HTR-8/SVneo (cell line): ENCODE measurements around the gene ZNF423.

Source experiments
- DNase-seq: peaks from one replicate; pipeline ENCODE4 v3.0.0; 2011; ENCODE audit warnings: low spot score, mixed read lengths; ENCODE audit not compliant: insufficient read length
- FAIRE-seq: peaks from 2 replicates; lab custom pipeline; 2011; peaks lifted over from hg19 to GRCh38; lab: Jason Lieb, UNC

The ZNF423 gene

GRCh38 chr16:49850558-49851467, 5.1 kb downstream of the ZNF423 start:
- DNase-seq (no peak), FAIRE-seq (no peak)

GRCh38 chr16:49849754-49850108, 6.2 kb downstream of the ZNF423 start:
- FAIRE-seq, result no peak
- DNase-seq, result no peak

- FAIRE-seq (no peak), DNase-seq (no peak)
Measured at GRCh38 chr16:49849037-49849753, 6.7 kb downstream of the ZNF423 start.

DNA sequence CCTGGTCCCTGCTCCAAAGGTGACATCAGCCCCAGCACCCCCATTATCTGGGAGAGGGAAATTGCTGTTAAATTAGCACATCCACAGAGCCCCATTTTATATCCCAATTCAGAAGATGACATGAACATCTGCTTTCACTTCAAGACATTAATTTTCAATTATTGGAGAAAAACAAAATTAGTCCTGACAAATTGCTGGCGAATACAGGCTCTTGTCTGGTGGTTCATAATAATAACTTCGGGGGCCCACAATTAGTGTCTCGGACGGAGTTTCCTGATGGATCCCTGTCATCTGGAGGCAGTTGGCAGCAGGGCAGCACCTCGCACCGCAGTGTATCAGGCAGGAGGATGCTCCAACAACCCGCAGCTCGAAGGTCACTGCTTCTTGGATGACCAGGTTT, 7.4 kb downstream of the ZNF423 start:
- no peak for FAIRE-seq
- DNase-seq, result no peak

DNA sequence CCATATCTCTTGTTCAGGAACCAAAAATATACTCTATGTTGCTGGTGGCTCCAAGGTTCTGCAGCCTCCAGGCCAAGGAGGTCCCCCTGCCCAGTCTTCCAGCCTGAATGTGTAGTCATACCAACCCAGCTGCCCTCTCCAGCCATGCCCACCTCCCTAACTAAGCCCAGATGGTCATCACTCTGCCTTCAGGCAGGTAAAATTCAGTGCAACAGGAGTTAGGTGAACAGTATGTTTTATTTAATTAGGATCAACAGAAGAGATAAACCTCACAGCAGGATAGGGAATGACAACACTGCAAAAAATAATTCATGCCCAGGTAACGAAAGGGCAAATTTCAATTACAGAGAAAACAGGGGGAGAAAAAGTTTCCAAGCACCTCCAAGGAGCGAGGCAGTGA, 9.1 kb downstream of the ZNF423 start:
- FAIRE-seq, result no peak
- no peak for DNase-seq

GRCh38 chr16:49844359-49844758, 11.6 kb downstream of the ZNF423 start:
- no peak for DNase-seq
- no peak for FAIRE-seq

DNA sequence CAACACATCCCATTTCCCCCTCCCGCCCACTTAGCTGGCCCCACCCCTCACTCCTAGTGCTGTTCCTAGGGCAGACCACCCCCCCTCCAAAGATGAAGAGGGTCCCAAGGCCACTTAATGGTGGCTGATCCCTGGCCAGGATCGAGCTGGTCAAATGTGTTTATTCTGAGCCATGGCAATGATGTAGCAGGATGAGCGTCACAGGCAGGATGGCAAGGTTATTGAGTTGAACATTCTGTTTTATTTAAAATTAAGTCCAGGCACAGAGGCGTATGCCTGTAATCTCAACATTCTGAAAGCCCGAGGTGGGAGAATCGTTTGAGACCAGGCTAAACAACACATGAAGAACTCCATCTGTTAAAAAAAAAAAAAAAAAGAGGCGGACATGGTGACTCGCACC, 12.2 kb downstream of the ZNF423 start:
- no peak for DNase-seq
- no peak for FAIRE-seq

GRCh38 chr16:49842972-49843371, 12.9 kb downstream of the ZNF423 start:
- no peak for FAIRE-seq
- no peak for DNase-seq

DNA sequence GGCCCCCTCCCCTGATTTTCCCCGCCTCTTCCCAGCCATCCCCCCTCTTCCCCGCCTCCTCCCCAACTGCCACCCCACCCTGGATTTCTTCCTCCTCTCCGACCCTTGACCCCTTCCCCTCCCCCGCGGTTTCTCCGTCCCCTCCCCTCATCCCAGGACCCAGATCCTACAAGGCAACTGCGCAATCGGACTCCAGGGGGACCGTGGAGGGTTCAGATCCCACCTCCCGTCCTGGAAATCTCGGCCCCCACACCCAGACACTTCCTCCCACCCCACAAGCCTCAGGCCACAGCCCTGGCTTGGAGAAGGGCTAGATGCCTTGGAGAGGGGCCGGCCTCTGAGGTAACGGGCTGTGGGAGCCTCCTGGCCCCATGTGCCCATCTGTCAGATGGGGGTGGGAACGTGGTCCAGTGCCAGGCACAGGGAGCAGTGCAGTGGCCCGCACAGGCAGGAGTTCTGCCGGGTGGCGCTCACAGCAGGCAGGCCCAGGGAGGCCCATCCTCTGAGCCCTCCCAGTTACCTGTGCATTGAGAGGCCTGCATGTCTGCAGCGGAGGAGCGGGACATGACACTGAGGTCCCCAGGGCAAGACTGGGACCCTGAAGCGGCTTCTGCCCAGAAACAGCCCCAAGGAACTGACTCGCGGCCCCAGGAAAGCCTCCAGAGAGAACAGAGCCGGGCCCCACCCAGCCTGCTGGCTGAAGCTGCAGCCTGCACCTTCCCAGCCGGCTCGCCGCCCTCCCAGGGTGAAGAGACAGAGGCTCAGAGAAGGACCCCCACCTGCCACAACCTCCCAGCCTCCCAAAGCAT, 16.7 kb downstream of the ZNF423 start:
- no peak for DNase-seq
- FAIRE-seq, result no peak

DNA sequence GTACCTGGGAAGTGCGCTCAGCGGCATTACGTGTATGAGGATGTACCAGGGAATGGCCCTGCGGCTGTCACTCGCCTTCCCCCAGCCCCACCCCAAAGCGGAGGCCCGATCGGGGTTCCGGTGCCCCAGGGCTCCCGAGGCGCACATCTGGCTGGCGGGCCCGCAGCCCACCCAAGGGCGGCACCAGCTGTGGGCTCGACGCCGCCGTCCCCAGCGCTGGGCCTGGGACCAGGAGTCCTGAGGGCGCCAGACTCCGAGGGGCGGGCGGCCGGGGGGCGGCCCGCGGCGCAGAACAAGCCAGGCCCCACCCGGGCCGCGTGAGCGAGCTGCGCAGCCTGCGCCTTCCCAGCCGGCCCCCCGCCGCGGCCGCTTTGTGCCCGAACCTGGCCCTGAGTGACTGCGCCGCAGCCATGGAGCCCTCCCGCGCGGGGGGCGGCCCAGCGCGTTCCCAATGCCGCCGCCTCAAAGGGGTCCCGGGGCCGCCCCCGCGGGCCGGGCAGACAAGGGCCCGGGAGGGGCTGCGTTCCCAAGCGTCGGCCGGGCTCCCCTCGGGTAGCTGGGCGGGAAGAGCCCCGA, 17.4 kb downstream of the ZNF423 start:
- DNase-seq (no peak), FAIRE-seq (no peak)

DNA sequence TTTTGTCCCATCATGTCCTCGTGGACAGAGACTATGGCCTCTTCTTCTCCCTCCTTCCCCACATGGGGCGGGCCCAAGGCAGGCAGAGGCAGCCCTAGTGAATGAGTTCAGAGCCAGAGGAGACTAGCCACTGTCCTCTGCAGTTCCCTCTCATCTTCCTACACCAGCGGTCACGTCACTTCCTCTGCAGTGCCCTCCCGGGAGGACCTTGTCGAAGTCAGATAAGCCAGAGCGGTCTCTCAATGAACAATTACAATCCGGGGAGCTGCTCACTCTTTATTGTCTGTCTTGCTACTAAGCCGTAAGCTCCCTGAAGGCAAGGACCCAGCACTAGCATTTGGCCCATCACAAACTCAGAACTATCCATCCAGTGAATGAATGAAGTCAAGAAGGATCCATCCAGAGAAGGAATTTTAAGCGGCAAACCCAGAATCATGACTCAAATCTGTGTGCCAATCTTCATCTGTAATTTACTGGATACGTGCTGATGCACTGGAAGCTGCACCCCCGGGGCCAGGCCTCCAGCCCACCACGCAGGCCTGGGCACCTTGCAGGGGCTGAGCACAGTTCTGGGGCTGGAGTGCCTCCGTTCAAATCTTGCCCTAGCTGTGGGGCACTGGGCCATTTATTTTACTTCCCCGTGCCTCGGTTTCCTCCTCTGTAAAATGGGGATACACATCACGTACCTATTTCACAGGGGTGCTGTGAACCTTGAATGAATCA, 18.1 kb downstream of the ZNF423 start:
- DNase-seq, result no peak
- FAIRE-seq, result no peak

DNA sequence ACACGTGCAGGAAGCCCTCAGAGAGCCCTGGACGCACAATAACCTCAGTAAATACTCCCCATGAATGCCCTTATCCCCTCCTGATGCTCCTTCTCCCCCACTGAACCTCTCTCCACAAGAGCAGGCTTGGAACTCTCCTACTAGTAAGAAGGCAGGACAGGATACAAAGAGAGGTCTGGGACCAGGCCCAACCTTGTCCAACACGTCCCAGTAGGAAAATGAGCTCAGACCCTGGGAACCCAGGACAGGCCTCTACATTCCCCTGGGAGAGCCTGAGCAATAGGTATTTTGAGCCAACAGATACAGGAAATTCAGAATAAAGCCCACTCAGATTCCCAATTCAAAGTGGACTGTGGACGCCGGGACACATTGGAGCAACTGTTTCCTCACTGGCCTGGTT, 19.2 kb downstream of the ZNF423 start:
- no peak for FAIRE-seq
- no peak for DNase-seq

GRCh38 chr16:49836218-49836617, 19.7 kb downstream of the ZNF423 start:
- no peak for DNase-seq
- no peak for FAIRE-seq

DNA sequence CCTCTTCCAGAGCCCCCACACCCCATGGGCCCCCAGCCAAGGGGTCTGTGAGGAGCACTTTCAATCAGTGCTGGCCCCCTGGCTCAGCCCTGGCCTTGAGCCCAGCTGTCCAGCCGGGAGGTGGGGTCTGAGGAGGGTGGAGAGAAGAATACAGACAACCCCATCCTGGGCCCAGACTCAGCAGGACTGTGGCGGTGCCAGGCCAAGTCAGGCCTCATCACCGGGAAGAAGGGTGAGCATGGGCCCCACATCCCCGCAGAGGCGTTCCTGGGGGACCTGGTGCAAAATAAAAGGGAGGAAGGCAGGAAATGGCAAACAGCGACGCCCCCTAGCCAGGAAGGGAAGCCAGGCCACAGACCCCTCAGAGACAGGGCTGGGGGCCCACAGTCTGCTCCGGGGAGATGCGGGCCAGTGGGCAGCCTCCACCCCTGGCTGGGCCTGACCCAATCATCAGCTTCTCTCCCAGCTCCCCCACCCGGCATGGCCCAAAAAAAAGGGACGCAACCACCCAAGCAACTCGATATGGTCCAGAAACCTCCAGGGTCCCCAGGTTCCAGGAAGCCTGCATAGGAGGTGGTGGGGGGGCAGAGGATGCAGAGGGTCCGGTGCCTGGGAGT, 20.6 kb downstream of the ZNF423 start:
- no peak for DNase-seq
- FAIRE-seq, result no peak

DNA sequence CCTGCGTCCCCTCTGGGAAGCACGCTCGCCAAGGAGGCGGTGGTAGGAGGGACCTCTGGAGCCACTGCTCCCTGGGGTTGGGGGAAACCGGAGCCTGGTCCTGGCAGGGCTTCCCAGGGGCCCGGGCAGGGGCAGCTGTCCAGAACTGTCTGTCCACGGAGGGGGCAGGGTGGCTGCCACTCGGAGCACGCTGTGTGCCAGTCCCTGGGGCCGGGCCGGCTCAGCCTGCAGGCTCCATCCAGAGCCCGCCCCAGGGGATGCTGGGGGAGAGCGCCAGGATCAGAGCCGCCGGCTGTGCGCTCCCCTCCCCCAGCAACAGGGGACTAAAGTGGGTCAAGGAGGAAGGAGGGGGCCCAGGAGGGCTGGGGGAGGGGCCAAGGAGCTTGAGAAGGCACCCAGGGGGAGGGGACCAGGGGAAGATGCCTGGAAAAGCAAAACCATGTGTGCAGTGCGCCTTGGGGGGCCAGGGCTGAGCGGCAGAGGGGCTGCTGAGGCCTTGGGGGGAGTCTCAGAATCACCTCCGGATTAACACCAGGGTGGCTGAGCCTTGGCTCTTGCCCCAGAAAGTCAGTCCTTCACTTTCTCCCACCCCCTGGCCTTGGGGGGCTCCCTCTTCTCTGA, 21.3 kb downstream of the ZNF423 start:
- DNase-seq (no peak), FAIRE-seq (no peak)

DNA sequence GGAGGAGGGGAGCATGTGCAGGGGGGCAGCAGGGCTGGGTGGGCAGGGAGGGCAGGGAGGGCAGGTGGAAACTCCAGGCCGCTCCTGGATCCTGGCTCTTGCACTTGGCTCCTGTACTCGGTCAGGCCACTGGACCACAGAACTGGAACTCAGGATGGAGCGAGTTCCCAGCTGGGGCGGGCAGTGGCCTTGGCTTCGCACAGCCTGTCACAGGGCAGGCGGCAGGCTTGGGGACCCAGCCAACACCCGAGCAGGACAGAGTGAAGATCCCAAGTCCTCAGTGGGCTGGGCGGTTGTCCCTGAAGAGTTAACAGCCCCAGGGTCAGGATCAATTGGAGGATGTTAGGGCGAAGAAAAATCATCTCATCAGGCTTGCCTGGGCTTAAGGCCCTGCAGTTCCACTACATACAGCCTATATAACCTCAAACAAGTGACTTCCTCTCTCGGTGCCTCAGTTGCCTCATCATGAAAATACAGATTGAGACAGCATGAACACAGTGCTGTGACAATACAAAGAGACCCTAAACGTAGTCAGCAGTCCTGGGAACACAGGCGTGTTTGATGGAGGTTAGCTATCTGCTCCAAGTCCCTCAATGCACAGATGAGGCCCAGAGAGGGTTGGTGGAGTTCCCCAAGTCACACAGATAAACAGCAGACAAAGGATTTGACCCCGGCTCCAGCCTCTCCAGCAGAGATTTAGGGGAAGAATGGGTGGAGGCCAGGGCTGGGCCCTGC, 21.9 kb downstream of the ZNF423 start:
- no peak for DNase-seq
- FAIRE-seq, result no peak

DNA sequence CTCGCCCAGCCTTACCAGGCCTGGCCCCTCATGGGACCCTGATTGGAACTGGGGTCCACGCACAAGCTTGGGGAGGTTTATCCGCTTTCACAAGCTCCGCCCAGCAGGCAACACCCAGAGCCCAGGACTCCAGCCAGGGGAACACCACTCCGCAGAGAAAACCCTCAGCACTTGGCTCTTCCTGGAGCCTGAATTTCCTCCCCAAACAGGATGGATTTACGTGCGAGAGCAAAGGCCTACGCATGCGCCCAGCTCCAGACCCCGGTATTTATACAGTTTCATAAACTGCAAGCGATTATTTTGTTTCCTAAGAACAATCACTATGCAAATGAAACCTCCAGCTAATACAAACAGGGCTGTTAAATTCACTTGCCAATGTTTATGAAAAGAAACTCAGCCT, 22.8 kb downstream of the ZNF423 start:
- DNase-seq, result no peak

GRCh38 chr16:49832177-49832576, 23.7 kb downstream of the ZNF423 start:
- no peak for DNase-seq
- no peak for FAIRE-seq

More for the DNA sequence above, 22.8 kb downstream of the ZNF423 start:
- FAIRE-seq, result no peak
